ENCODE results near the gene HMGCS2. TPM values are rescaled to one million over a fixed set of nuclear protein-coding genes. Genes with fewer than 3 reads are reported as not detected.

Gene HMGCS2
- total and polyA plus RNA-seq, 10 of the 15 experiments (the other 5 are each of a cell fraction or from before 2014, with no cell fraction given): 0.49 TPM; not detected in 9

DNA sequence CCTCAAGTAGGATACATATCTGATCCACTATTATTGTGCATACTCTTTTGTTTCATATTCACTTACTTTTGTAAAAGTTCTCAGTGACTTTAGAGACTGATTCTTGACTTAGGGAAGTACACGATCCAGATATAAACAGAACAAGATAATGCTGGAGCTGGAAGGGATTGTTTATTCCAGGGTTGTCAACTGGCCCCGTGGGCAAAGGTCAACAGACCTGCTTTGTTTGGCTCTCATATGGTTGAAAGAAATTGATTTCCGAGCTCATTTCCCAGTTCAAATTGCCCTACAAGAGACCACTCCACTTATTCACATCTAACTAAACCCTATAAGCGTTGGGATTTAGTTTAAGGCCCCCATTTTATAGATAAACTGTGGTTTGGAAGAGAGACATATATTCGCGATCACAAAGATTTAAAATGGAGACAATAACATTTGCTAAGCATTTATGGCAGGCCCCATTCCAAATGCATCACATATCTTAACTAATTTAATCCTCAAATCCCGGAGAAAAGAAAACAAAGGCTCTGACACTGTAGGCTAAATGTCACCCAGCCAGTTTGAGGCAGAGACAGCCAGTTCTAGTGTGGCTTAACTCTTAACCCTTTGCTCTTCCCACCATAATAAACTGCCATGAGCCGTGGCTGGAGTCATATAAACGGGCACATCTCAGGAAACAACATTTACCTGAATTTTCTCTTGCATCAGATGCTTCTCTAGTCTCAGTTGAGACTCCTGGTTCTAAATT is 21.9 kb upstream of the HMGCS2 start:
- Histone ChIP-seq H3K4me3 (no peak overlapping the region), H3K36me3 (ENCODE audit: control insufficient read depth in 2 of 2, insufficient read depth in 2 of 2, low read length in 1 of 2) (no peaks in the 10 kb centered on the region), H3K27ac (ENCODE audit: control insufficient read depth, insufficient read depth) (no peak overlapping the region), H3K9ac (ENCODE audit: control insufficient read depth, insufficient read depth, low read length) (no peak overlapping the region), H3K79me2 (ENCODE audit: control insufficient read depth, insufficient read depth, low read length) (no peaks in the 10 kb centered on the region), H3K9me3 (replicated peaks; ENCODE audit: control insufficient read depth, insufficient read depth, low read length) (no peaks in the 10 kb centered on the region), H3K4me2 (ENCODE audit: control insufficient read depth, insufficient read depth) (no peak overlapping the region), H4K20me1 (ENCODE audit: control insufficient read depth, insufficient read depth) (0 out of 2 replicates have a peak, but pooled peaks cover 3% of the 10 kb centered on the region), H3K27me3 (replicated peaks in 1 of 2; ENCODE audit: control insufficient read depth in 2 of 2, insufficient read depth in 2 of 2, low read length in 1 of 2) (no peaks in the 10 kb centered on the region; a peak in 2 of 4 replicates), H2AFZ (ENCODE audit: control insufficient read depth, low read depth, low read length) (no peak overlapping the region), H3K4me1 (ENCODE audit: control insufficient read depth, insufficient read depth, low read length) (no peaks in the 10 kb centered on the region)
- DNase-seq (ENCODE audit: low read depth, low spot score) (no peak), FAIRE-seq (no peak), ATAC-seq (no peak)
- CTCF ChIA-PET: no interaction called here
- BruUV-seq (replicated peaks): no TSS peak
- intact Hi-C loops (cut with micrococcal nuclease; ENCODE audit: unreplicated experiment) (no loop called here), in situ Hi-C loops (cut with MboI) (no loop called here)
- TF ChIP-seq MYB (IDR thresholded peaks at IDR 0.05; ENCODE audit: borderline replicate concordance, low read depth, low read length) (no peak), POU2F2 (IDR thresholded peaks at IDR 0.05; ENCODE audit: borderline replicate concordance, low read depth, low read length) (no peak), STAT3 (IDR thresholded peaks at IDR 0.05; ENCODE audit: low read depth, low read length) (no peak), MYC (IDR thresholded peaks at IDR 0.05; ENCODE audit: insufficient read depth, insufficient read length, insufficient replicate concordance, low read length, severe bottlenecking) (no peak)
- RAD21 ChIA-PET (ENCODE audit: unreplicated experiment): no interaction called here
- 43% methylated on average over 9 of the region's 9 CpGs for WGBS (ENCODE audit: insufficient coverage, insufficient replicate concordance, low lambda C conversion rate, missing lambda C conversion rate)
- POLR2A ChIA-PET: interaction anchor here (0.6 kb wide), 1 partner anchor 731 kb away, joined by 3 read pairs; no protein-coding TSS in a partner anchor
- SMC1A ChIA-PET (ENCODE audit: uncharacterized antibody, unreplicated experiment): no interaction called here

DNA sequence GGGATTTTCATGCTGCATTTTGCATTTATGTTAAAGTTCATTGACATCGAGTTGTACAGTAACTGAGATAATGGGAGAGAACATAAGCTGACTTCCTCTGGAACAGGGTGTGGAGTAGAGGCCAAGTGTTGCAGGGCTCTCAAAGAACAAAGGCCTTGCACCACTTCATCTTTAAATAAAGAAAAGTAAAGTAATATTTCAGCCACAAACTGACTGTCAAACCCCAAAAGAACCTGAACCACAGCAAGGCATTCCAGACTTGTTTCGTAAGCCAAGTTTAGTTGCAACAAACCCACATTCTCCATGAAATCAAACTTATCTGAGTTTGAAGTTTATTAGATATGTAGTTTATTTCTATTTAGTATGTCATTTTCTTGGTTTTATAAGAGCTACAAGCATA is 19.1 kb upstream of the HMGCS2 start:
- ChIA-PET CTCF (no interaction called here), RAD21 (ENCODE audit: unreplicated experiment) (no interaction called here), SMC1A (ENCODE audit: uncharacterized antibody, unreplicated experiment) (interaction anchor here (1.1 kb wide), 1 partner anchor 8 kb away, joined by 4 read pairs; no protein-coding TSS in a partner anchor), POLR2A (no interaction called here)
- no peaks in the 10 kb centered on the region for H3K9me3 ChIP-seq (replicated peaks; ENCODE audit: control insufficient read depth, insufficient read depth, low read length)
- intact Hi-C loops (cut with micrococcal nuclease; ENCODE audit: unreplicated experiment) (no loop called here), in situ Hi-C loops (cut with MboI) (no loop called here)
- H2AFZ ChIP-seq (ENCODE audit: control insufficient read depth, low read depth, low read length): no peak overlapping the region
- H3K36me3 ChIP-seq (ENCODE audit: control insufficient read depth in 2 of 2, insufficient read depth in 2 of 2, low read length in 1 of 2): no peaks in the 10 kb centered on the region
- H3K9ac ChIP-seq (ENCODE audit: control insufficient read depth, insufficient read depth, low read length): no peak overlapping the region
- FAIRE-seq (no peak), DNase-seq (ENCODE audit: low read depth, low spot score) (no peak), ATAC-seq (no peak)
- H4K20me1 ChIP-seq (ENCODE audit: control insufficient read depth, insufficient read depth): 0 out of 2 replicates have a peak, but pooled peaks cover under 1% of the 10 kb centered on the region
- H3K4me3 ChIP-seq: no peak overlapping the region
- BruUV-seq (replicated peaks): no TSS peak
- TF ChIP-seq HDGF (IDR thresholded peaks at IDR 0.05) (no peak), POLR2A (IDR thresholded peaks at IDR 0.05; ENCODE audit: low read depth, low read length) (no peak), EZH2 (IDR thresholded peaks at IDR 0.05; ENCODE audit: borderline replicate concordance, control insufficient read depth, low read depth, low read length) (no peak), ATF7 (IDR thresholded peaks at IDR 0.05; ENCODE audit: low read depth) (no peak), STAT1 (conservative IDR thresholded peaks at IDR 0.05) (no peak), RBBP5 (conservative IDR thresholded peaks at IDR 0.05) (no peak), TCF12 (IDR thresholded peaks at IDR 0.05; ENCODE audit: low read depth, low read length) (no peak), RAD51 (IDR thresholded peaks at IDR 0.05) (no peak), ZNF622 (IDR thresholded peaks at IDR 0.05) (no peak)
- WGBS (ENCODE audit: insufficient coverage, insufficient replicate concordance, low lambda C conversion rate, missing lambda C conversion rate): 46% methylated on average over 2 of the region's 2 CpGs
- H3K27ac ChIP-seq (ENCODE audit: control insufficient read depth, insufficient read depth): no peak overlapping the region
- H3K27me3 ChIP-seq (replicated peaks in 1 of 2; ENCODE audit: control insufficient read depth in 2 of 2, insufficient read depth in 2 of 2, low read length in 1 of 2): no peaks in the 10 kb centered on the region; a peak in 1 of 4 replicates
- no peaks in the 10 kb centered on the region for H3K79me2 ChIP-seq (ENCODE audit: control insufficient read depth, insufficient read depth, low read length)
- H3K4me2 ChIP-seq (ENCODE audit: control insufficient read depth, insufficient read depth): no peak overlapping the region
- H3K4me1 ChIP-seq (ENCODE audit: control insufficient read depth, insufficient read depth, low read length): no peaks in the 10 kb centered on the region
